H1 (cell line): Measurements from ENCODE around the gene FBXW8.

Experiments used
- POLR2A ChIP-seq, 2 experiments: IDR thresholded peaks; 1 replicate in 1 of 2; 2 replicates in 1 of 2; pipeline ENCODE4 v1.6.1; 2011; ENCODE audit warnings: low read depth in 2 of 2, low read length in 2 of 2, mild to moderate bottlenecking in 2 of 2; ENCODE audit errors: control extremely low read depth in 1 of 2
- TF ChIP-seq, protein P1 (sequence below), 3 experiments: IDR thresholded peaks; 1 replicate in 2 of 3; 2 replicates in 1 of 3; pipeline versions ENCODE4 v1.5.1 to v1.6.1; 2011; ENCODE audit warnings: low read length in 3 of 3, mild to moderate bottlenecking in 3 of 3, inconsistent platforms in 2 of 3, low read depth in 1 of 3, moderate library complexity in 1 of 3; ENCODE audit not compliant: insufficient read depth in 1 of 3; ENCODE audit errors: control extremely low read depth in 1 of 3

- no peak for TF ChIP-seq POLR2A (IDR thresholded peaks at IDR 0.05; ENCODE audit: control extremely low read depth in 1 of 2, low read depth in 2 of 2, low read length in 2 of 2)
- TF ChIP-seq, protein P1, sequence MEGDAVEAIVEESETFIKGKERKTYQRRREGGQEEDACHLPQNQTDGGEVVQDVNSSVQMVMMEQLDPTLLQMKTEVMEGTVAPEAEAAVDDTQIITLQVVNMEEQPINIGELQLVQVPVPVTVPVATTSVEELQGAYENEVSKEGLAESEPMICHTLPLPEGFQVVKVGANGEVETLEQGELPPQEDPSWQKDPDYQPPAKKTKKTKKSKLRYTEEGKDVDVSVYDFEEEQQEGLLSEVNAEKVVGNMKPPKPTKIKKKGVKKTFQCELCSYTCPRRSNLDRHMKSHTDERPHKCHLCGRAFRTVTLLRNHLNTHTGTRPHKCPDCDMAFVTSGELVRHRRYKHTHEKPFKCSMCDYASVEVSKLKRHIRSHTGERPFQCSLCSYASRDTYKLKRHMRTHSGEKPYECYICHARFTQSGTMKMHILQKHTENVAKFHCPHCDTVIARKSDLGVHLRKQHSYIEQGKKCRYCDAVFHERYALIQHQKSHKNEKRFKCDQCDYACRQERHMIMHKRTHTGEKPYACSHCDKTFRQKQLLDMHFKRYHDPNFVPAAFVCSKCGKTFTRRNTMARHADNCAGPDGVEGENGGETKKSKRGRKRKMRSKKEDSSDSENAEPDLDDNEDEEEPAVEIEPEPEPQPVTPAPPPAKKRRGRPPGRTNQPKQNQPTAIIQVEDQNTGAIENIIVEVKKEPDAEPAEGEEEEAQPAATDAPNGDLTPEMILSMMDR (IDR thresholded peaks at IDR 0.05; ENCODE audit: control extremely low read depth in 1 of 3, insufficient read depth in 1 of 3, low read depth in 1 of 3, low read length in 3 of 3): no peak
Observed at GRCh38 chr12:117053050-117053400, 142.3 kb downstream of the FBXW8 start.
